ENCODE measurements around the gene MYBPH. TPM values are rescaled to one million over a fixed set of nuclear protein-coding genes. Genes with fewer than 3 reads are reported as not detected.

The MYBPH gene
- total RNA-seq, 2 donors from 2014 or later = not detected

GRCh38 chr1:203206129-203206687, 30.6 kb upstream of the MYBPH start:
- no peak overlapping the region for H3K9ac ChIP-seq (ENCODE audit: low read depth in 2 of 2, low read length in 2 of 2)
- H3K9me3 ChIP-seq = no peaks in the 10 kb centered on the region
- H3K4me1 ChIP-seq = no peaks in the 10 kb centered on the region
- H3K27ac ChIP-seq = no peak overlapping the region
- H3K27me3 ChIP-seq = no peaks in the 10 kb centered on the region
- no peak overlapping the region for H3K4me3 ChIP-seq
- no peak for DNase-seq
- intact Hi-C loops (cut with DNase I) = no loop called here
- no peaks in the 10 kb centered on the region for H3K36me3 ChIP-seq
- TF ChIP-seq CTCF (IDR thresholded peaks at IDR 0.05) = no peak

DNA sequence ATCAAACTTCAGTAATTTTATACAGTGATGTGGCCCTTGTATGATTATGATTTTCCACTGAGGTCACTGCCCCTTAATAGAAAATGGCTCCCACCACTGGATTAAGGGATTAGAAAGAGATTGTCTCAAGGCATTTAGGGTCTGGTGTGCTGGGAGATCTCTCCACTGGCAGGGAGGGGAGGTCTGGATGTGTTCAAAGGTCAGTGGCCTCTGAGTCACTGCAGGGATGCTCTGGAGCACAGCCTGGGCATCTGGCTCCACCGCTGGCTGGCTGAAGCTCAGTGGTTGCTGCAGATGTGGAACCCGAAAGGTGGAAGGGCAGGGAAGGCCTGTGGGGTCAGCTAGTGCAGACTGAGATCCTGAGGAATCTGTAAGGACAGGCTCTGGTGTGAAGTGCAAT, 29.1 kb upstream of the MYBPH start:
- no peak overlapping the region for H3K4me3 ChIP-seq
- DNase-seq = no peak
- no peaks in the 10 kb centered on the region for H3K36me3 ChIP-seq
- no peak for TF ChIP-seq CTCF (IDR thresholded peaks at IDR 0.05)
- intact Hi-C loops (cut with DNase I) = no loop called here
- H3K9ac ChIP-seq (ENCODE audit: low read depth in 2 of 2, low read length in 2 of 2) = no peak overlapping the region
- no peaks in the 10 kb centered on the region for H3K27me3 ChIP-seq
- H3K4me1 ChIP-seq = no peaks in the 10 kb centered on the region
- no peaks in the 10 kb centered on the region for H3K9me3 ChIP-seq
- H3K27ac ChIP-seq = no peak overlapping the region

DNA sequence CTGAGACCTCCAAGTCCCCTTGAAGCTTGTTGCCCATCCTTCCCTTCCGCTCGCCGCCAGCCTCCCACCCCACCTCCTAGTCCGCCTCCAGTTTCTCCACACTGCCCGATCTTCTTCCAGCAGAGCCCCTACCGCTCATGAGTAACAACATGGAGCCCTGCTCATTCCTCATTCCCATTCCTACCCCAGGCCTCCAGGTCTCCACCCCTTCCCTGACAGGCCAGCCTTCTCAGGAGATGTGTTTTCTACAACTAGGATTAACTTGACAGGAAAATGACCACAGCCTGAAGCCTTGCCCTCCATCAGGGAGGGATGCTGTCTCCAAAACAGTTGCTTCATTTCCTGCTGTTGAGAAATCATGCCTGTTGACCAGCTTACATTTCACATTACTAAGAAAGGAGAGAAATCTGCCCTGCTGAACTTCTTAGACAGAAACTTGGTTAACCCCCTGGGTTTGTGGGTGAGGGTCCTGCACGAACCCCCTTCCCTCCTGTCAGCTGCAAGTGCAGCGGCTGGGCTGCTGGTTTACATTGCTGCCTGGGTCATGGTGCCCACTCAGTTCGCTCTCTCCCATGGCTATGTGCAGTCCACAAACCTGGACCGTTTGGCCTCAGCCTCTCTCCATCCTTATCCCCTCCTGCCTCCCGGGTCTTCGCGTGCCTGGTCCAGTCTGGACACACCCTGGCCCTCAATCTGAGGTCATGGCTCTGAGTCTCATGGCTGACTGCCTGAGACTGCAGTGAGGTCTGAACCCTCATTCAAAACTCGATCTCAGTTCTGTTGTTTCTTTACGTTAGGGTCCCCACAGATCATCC, 27.0 kb upstream of the MYBPH start:
- Histone ChIP-seq H3K27ac (peak overlapping the region; percentile 65), H3K36me3 (no peaks in the 10 kb centered on the region), H3K4me3 (no peak overlapping the region), H3K9ac (ENCODE audit: low read depth in 2 of 2, low read length in 2 of 2) (peak overlapping the region in 1 of 2 donors; percentile 7), H3K9me3 (no peaks in the 10 kb centered on the region), H3K4me1 (no peaks in the 10 kb centered on the region), H3K27me3 (no peaks in the 10 kb centered on the region)
- intact Hi-C loops (cut with DNase I) = no loop called here
- peak; percentile 49 for DNase-seq
- no peak for TF ChIP-seq CTCF (IDR thresholded peaks at IDR 0.05)

- Histone ChIP-seq H3K27ac (peak overlapping the region; percentile 40), H3K9me3 (no peaks in the 10 kb centered on the region), H3K27me3 (no peaks in the 10 kb centered on the region), H3K36me3 (no peaks in the 10 kb centered on the region), H3K4me1 (no peaks in the 10 kb centered on the region), H3K4me3 (no peak overlapping the region), H3K9ac (ENCODE audit: low read depth in 2 of 2, low read length in 2 of 2) (no peak overlapping the region)
- no peak for TF ChIP-seq CTCF (IDR thresholded peaks at IDR 0.05)
- intact Hi-C loops (cut with DNase I) = no loop called here
- no peak for DNase-seq
These were observed 26.0 kb upstream of the MYBPH start for GRCh38 chr1:203201516-203202205.

- Histone ChIP-seq H3K27ac (peak overlapping the region; percentile 42), H3K36me3 (no peaks in the 10 kb centered on the region), H3K27me3 (no peaks in the 10 kb centered on the region), H3K9me3 (no peaks in the 10 kb centered on the region), H3K4me1 (no peaks in the 10 kb centered on the region), H3K4me3 (no peak overlapping the region), H3K9ac (ENCODE audit: low read depth in 2 of 2, low read length in 2 of 2) (no peak overlapping the region)
- intact Hi-C loops (cut with DNase I) = no loop called here
- TF ChIP-seq CTCF (IDR thresholded peaks at IDR 0.05) = no peak
- DNase-seq = no peak
These were observed 25.3 kb upstream of the MYBPH start for GRCh38 chr1:203200916-203201315.
